GM19023 (cell line): Measurements from ENCODE around the gene CCDC177.

Source experiments
- ATAC-seq: cut with Tn5 transposase; IDR thresholded peaks from one replicate; pipeline ENCODE4 v1.9.1; 2021; ENCODE audit warnings: mild to moderate bottlenecking, moderate library complexity; ENCODE audit not compliant: unreplicated experiment

The CCDC177 gene

DNA sequence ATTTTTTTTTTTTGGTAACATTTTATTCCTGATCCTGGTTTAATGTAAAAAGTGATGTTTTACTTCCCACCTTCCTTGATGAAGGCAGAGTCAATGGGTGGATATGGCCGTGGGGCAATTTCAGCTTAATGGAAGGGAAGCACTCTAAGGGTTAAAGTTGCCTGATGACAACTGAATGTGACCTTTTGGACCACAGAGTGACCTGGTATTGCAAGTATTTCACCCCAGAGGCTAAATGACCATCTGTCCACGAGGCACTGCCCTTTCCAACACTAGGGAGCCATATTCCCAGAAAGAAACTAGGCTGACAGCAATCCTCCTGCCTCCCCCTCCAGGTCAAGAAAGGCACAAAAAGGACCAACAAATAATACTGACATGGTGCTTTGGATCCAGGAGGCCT, 4.8 kb downstream of the CCDC177 start:
- no peak for ATAC-seq

DNA sequence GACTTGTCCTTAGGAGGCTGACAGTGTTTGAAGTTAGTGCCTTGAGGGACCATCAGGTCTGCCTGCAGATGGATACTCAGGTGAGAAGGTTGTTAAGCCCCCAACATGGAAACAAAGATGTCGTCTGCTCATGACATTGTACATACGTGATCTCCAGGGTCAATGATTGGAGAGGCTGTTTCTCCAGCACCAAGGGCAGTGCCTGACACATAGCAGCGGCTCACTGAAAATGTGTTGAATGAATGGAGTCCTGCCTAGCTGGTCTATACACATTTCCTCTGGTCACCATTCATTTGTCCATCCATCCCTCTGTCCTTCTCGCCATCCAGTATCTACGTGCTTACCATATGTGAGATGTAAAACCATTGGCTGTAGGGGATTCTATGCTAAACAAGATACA, 7.1 kb downstream of the CCDC177 start:
- no peak for ATAC-seq

DNA sequence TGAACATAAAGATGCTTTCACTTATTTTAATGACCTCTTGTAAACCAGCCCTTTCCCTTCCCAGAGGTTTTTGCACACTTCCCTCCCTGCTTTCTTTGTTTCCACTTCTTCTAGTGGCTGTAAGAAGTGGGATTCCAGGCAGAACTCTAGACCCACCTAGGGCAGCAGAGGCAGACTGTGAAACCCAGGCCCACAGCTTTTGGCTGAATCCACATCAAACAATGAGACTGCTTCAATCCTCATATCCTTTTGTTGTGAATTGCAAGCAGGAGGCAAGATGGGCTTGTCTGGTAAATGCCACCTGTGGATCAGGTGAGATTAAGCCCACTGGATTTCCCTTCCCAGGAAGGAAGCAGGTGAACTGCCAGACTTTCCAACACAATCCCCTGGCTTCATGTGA, 12.8 kb downstream of the CCDC177 start:
- no peak for ATAC-seq

DNA sequence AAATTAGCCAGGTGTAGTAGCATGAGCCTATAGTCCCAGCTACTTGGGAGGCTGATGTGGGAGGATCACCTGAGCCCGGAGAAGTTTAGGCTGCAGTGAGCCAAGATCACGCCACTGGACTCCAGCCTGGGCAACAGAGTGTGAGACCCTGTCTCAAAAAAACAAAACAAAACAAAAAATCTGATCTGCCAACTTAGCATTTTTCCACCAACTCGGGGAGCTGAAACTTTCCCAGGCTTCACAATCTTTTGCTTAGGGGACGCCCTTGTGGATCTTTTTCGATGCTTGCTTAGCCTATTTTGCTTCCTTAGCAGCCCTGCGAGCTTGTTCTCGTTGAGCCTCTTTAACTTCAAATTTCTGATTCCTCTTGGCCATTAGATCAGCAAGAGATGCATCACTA, 13.8 kb downstream of the CCDC177 start:
- no peak for ATAC-seq

DNA sequence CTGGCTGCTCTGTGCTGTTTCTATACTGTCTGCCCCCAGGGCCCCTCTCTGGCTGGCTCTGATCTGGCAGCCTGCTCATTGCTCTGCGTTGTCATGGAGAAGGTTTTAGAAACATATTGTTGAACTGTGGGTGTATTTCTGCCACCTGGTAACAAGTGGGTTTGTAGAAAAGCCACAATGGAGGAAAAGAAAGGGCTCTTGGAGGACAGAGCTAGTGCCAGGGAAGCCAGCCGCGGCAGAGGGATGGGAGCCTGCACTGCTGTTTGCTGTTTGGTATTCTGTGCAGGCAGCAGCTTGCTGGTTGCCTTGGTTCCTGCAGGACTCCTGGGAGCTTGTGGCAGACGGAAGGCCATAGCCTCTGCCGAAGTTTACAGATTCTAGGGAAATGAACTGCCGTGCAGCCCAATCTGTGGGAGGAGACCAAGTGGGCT, 15.1 kb downstream of the CCDC177 start:
- ATAC-seq, result no peak

DNA sequence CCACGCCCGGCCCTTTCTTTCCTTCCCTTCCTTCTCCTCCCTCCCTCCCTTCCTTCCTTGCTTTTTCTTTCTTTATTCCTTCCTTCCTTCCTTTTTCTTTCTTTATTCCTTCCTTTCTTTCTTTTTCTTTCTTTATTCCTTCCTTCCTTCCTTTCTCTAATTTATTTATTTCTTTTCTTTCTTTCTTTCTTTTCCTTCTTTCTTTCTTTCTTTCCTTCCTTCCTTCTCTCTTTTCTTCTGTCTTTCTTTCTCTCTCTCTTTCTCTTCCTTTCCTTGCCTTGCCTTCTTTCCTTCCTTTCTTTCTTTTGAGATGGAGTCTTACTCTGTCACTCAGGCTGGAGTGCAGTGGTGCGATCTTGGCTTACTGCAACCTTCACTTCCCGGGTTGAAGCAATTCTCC, 15.9 kb downstream of the CCDC177 start:
- ATAC-seq, result no peak

DNA sequence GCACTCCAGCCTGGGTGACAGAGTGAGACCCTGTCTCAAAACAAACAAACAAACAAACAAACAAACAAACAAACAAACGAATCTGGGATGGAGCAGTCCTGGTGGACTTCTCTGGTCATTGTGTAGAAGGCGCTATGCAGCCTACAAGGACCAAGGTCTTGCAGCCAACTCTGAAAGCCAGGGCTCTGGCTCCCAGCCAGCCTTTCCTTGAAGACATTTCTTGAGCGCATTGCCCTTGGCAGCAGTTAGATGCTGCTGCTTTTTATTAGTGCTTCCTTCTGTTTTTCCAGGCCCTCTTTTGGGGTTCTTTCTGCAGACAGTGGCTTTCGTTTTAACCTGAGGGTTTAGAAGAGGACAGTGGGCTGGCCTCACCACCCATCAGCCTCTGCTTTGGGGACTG, 20.2 kb downstream of the CCDC177 start:
- ATAC-seq, result no peak

DNA sequence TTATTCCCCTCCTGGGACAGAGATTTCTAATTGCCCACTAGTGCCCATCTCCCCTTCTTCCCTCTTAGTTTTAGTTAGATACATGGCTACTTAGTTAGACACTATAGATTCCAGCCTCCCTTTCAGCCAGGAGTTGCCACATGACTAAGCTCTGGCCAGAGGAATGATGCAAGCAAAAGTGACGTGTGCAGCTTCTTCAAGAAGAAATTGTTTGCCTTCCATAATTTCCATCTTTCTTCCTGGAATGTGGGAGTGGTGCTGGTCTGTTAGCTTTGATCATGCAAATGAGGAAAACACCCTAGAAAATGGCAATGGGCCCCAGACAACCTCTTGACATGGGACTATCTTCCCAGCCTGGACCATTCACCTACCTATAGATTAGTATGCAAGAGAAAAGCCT, 21.4 kb downstream of the CCDC177 start:
- ATAC-seq, result no peak

DNA sequence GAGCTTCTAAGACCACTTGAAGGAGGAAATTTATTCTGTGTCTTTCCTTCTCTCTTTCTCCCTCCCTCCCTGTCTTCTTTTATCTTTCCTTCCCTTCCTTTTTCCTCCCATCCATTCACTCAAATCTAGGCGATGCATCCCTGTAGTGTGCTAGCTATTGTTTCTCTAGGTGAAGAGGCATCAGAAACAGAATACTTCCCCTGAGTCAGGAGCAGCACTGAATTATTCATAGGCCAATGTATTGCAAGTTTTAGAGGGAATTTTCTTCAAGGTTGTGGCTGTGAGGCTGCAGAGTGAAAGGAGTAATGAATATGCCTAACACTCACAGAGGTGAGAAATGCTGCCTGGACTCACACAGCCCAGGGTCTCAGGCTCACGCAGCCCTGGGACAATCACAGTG, 23.2 kb downstream of the CCDC177 start:
- no peak for ATAC-seq

DNA sequence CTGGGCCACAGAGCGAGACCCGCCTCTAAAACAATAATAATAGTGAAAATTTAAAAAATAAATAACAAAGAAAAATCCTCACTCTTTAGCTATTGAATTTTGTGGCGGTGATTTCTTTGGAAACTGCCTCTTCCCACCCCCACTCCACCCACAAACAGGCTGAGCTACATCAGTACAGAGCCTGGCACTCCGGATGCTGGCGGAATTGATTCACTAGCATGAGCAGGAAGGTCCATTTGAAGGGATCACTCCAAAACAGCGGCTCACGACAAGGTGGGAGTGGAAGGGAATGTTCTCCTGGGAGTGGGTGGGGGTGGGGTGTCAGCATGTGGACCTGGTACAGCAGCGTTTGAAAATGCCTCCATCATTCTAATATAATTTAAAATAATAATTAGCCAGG, 26.1 kb downstream of the CCDC177 start:
- ATAC-seq, result no peak

DNA sequence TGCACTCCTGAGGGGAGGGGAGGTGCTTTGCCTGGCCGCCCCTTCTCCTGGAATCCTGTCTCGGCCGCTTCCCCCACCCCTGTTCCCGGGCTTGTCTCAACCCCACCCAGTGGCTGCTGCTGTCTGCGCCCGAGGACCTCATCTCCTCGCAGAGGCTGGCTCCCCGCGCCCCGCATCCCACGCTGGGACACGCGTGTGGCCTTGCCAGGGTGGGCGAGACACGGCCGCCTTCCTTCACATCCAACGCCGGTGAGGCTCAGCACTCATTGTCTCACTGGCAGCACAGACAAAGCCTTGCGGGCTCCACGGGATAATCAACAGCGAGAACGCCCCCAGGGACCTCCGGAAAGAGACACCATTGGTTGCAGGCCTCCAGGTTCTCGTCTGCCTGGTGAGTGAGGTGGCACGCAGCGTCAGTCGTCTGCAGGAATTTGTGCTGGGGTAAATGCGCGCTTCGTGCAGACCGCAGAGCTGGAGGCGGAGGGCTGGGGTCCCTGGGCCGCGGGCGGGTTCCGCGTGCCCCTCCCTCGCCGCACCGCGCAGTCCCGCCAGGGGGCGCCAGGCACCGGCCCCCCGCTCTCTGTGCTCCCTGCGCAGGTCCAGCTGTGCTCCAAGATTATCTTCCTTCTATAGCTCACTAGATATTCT, 26.8 kb downstream of the CCDC177 start:
- no peak for ATAC-seq

DNA sequence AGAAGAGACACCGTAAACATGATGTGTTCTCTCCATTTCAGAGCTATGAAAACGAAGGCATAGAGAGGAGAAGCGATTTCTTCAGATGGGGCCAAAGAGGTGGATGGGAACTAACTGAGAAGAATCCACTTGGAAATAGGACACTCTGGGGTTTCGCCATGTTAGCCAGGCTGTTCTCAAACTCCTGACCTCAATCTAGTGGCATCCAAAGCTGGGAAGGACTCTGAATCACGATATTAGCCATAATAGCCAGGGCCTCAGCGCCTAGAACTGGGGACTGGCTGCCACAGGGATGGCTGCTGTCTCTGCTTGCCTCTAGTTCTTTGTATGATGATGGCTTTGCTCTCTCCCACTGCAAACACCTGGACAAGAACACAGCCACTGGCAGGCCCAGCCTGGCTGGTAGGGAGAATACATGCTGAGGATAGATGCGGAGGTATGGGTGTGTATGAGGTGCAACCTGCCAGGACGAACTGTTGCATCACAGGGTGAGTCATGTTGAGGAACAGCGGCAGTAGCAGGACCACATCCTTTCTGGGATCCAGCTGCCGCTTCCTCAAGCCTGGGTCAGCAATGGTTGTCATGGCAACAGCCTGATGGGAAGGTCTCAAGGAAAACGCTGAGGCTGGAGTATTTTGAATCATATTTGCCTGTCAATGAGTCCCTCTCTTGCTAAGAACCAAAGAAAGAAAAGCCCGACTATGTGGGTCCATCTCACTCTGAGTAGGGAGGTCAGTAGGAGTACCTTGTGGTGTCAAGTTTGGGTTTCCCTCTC, 31.1 kb downstream of the CCDC177 start:
- ATAC-seq, result no peak

DNA sequence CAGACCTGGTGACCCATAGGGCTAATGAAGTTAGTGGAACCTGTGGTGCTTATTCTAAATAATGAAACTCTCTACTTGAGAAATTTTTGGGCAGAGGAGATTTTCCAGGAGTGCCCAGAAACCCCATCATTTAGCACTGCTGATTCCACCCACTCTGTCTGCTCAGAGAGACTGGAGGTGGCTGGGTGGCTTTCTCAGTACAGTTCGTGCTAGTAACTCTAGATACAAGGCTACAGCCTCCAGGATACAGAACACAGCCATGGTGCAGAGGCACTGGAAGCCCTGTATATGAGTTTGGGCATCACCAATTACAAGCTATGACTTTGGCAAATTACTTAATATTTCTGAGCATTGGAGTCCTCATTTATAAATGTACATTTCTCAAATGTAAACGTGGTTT, 32.4 kb downstream of the CCDC177 start:
- no peak for ATAC-seq

DNA sequence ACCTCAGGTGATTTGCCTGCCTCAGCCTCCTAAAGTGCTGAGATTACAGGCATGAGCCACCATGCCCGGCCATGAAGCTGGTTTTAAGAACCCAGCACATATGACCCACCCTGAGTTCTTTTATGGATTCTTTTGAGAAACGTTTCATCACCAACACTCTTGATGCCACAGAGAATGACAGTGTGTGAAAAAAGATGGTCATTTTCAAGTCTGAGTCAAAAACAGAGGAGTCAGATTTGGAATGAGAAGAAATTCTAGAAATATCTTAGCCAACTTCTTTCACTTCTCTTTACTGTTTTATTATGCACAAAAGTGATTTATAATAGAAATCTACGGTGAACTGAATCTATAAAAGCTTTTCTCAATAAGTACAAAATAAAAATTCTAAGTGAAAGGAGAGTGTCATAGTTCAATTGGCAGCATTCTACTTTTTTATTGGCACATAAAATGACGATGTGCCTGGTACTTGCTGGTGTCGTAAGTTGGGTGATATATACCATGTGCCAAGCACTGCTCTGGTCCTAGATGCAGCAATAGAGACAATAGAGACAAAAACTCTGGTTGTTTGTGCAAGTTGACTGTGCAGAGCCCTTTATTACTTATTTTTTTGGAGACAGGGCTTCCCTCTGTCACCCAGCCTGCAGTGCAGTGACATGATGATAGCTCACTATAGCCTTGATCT, 33.9 kb downstream of the CCDC177 start:
- ATAC-seq, result no peak

DNA sequence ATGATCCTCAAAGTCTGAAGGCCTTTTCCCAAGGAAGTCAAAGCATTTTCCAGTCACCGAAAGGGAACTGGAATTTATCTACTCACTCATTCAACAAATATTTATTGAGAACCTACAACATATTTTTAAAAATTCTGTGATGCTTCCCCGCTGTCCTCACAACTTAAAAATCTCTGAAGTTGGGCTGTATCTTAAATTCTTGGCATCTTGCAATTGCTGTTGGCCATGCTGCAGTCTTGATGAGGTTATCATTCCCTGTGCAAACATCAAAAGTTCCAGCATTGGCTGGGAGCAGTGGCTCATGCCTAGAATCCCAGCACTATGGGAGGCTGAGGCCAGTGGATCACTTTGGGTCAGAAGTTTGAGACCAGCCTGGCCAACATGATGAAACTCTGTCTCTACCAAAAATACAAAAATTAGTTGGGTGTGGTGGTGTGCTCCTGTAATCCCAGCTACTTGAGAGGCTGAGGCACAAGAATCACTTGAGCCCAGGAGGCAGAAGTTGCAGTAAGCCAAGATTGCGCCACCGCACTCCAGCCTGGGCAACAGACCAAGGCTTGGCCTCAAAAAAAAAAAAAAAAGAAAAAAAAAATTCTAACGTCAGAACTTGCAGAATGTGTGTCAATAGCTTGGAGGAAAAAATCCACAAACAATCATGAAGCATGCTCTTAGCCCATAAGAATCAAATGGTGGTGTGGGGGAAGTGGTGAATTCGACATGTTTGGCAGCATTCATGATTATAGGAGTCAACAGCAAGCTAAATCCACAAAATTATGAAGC, 34.9 kb downstream of the CCDC177 start:
- ATAC-seq, result no peak

DNA sequence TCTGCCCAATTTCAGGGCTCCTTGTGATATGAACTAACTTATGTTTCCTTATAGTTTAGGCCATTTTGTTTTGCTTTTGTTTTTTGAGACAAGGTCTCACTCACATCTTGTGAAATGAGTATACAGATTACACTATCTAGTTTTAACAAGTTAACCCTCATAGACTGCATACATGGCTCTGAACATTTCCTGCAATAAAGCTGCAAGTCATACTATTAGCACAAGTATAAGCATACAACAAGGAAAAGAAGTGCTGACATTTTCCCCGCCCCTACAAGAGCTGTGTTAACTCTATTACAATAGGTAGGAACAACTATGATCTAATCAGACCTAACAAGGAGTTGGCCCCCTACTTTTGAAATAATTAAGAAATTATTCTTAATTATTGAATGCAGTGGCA, 35.9 kb downstream of the CCDC177 start:
- no peak for ATAC-seq

DNA sequence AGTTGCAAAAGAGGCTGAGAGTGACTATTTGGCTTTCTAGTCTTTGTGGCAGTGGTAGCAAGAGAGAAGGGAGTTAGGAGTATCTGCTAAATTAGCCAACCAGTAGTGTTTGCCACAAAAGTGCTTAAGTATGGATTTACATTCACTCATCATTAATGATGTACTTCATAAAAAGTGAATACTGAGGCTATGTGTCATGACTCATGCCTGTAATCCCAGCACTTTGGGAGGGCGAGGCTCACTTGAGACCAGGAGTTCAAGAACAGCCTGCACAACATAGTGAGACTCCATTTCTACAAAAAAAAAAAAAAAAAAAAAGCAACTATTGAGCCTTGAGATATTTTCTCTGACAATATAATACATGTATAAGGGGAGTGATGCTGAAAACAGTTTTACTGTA, 36.8 kb downstream of the CCDC177 start:
- ATAC-seq, result no peak

DNA sequence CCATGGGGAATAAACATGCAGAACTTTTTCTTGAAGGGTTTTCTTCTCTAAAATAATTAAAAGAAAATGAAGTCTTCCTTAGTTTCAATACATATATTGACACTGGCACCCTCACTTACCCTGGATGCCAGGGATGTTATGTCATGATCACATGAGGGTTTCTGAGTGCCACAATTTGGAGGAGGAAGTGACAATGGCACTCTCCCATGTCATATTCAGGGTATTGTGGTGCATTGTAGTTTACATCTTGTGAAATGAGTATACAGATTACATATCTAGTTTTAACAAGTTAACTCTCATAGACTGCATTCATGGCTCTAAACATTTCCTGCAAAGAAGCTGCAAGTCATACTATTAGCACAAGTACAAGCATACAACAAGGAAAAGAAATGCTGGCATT, 37.7 kb downstream of the CCDC177 start:
- ATAC-seq, result no peak

DNA sequence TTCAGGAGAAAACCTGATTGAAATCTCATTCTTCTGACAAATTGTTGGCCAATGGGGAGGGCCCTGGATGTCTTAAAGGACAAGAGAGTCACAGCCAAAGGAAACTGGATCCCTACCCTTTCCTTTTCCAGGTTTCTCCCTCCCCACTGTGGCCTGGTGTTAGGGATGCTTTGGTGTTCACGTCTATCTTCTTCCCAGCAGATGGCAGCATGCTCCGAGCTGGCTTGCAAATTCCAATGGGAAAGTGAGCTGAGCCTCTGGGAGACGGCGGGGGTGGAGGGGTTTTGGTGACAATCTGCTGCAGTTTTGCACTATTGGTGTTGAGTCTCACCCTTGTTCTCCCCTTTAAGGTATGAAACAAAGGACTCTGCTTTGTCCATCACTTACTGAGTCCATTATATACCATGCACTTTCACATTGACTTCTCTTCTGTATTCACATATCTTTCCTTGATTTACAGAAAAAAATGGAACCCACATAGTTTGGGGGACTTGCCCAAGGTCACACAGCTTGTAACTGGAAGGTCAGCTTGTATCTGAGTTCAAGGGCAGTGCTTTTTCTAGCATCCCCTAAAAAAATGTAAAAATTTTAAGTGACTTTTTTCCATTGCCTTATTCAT, 39.3 kb downstream of the CCDC177 start:
- no peak for ATAC-seq

DNA sequence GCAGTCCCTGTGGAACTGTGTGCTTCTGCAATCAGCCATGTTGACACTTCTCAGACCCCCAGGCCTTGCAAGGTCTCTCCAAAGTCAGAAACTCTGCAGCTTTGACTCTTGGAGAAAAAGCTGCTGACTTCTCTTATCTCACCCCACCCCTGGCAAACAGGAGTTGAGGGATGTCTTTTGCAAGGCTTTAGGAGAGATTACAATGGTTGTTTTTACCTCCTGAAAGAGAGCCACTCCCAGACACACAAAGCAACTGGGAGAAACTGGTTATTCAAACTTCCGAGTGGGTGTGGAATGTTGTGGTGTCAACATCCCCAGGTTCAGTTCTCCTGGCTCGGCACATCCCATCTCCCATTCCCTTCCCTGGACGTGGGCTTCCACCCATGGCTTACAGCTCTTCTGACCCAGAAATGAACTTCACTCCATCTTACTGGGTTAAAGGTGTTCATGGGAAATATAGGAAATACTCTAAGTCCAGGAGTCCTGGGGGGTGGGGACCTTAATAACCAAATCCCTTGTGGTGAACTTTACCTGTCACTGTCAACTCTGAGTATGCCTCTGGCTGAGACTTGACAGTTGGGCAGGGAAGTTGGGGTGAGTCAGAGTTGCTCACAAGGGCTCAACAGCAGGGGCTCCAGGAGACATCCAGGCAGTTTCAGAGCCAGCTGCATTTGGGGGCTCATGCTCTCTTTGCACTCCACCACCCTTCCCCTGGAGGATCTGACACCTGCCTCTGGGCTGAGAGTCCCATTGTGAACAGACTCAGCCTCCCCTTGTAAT, 41.9 kb downstream of the CCDC177 start:
- ATAC-seq, result no peak
